WTC11 (cell line): Measurements from ENCODE around the gene MB. TPM values are rescaled to one million over a fixed set of nuclear protein-coding genes. Genes with fewer than 3 reads are reported as not detected.

ENCODE experiments used
- ATAC-seq: fragments of 200-7000 bp; cut with Tn5 transposase; 2 replicates; pipeline ENCODE4 v1.10.0; 2021; ENCODE audit warnings: mild to moderate bottlenecking, moderate library complexity
- CTCF ChIA-PET: fragments of 300-600 bp; sonication (Branson Sonifier 250); formaldehyde crosslinking; loops from one replicate; lab custom pipeline; 2021; ENCODE audit warnings: antibody characterized with exemption; lab: Charles Lee
- POLR2A ChIA-PET: fragments of 350-600 bp; sonication (Branson Sonifier 250); formaldehyde crosslinking; loops from one replicate; lab custom pipeline; 2021; ENCODE audit warnings: antibody characterized with exemption; lab: Charles Lee
- DNase-seq: peaks from one replicate; pipeline ENCODE4 v3.0.0; 2021; ENCODE audit warnings: low spot score
- H3K27ac Mint-ChIP-seq: 2 replicates; pipeline ENCODE4 v1.8.0; 2021; ENCODE audit warnings: mixed read lengths
- H3K27me3 Mint-ChIP-seq: 2 replicates; pipeline ENCODE4 v1.8.0; 2021; ENCODE audit warnings: low read depth, mild to moderate bottlenecking, moderate library complexity, mixed read lengths
- H3K36me3 Mint-ChIP-seq: 2 replicates; pipeline ENCODE4 v1.8.0; 2021; ENCODE audit warnings: mixed read lengths
- H3K4me1 Mint-ChIP-seq: 2 replicates; pipeline ENCODE4 v1.8.0; 2022; ENCODE audit warnings: mixed read lengths
- H3K4me3 Mint-ChIP-seq: 2 replicates; pipeline ENCODE4 v1.8.0; 2021; ENCODE audit warnings: mild to moderate bottlenecking, moderate library complexity, mixed read lengths
- H3K9me3 Mint-ChIP-seq: 2 replicates; pipeline ENCODE4 v1.8.0; 2021; ENCODE audit warnings: mixed read lengths
- ATF1 ChIP-seq: sonication (generic); formaldehyde crosslinking; IDR thresholded peaks from 2 replicates; pipeline ENCODE4 v1.8.1; 2023; ENCODE audit warnings: mild to moderate bottlenecking, moderate library complexity, missing genetic modification reagents
- CBFB ChIP-seq: sonication (generic); formaldehyde crosslinking; IDR thresholded peaks from 2 replicates; pipeline ENCODE4 v1.8.1; 2022; ENCODE audit warnings: mild to moderate bottlenecking, low read depth, missing genetic modification reagents
- CDX4 ChIP-seq: fragments of 250-450 bp; sonication (Bioruptor Pico); IDR thresholded peaks from 2 replicates; pipeline ENCODE4 v1.9.0; 2021; ENCODE audit warnings: moderate library complexity, mild to moderate bottlenecking, inconsistent platforms, borderline replicate concordance
- CTCF ChIP-seq: fragments of 200-600 bp; IDR thresholded peaks from 2 replicates; pipeline ENCODE4 v1.8.0; 2022; ENCODE audit warnings: antibody characterized with exemption
- ERG ChIP-seq: fragments of 250-450 bp; sonication (Bioruptor Pico); IDR thresholded peaks from 2 replicates; pipeline ENCODE4 v1.8.0; 2021; ENCODE audit warnings: mild to moderate bottlenecking
- FOXK1 ChIP-seq: sonication (generic); formaldehyde crosslinking; IDR thresholded peaks from 2 replicates; pipeline ENCODE4 v1.8.0; 2022; ENCODE audit warnings: mild to moderate bottlenecking, moderate library complexity, missing genetic modification reagents
- FOXP1 ChIP-seq: sonication (generic); formaldehyde crosslinking; IDR thresholded peaks from 2 replicates; pipeline ENCODE4 v1.8.0; 2022; ENCODE audit warnings: missing genetic modification reagents, mild to moderate bottlenecking, moderate library complexity, borderline replicate concordance
- KAT7 ChIP-seq: sonication (generic); formaldehyde crosslinking; IDR thresholded peaks from 2 replicates; pipeline ENCODE4 v1.8.1; 2023; ENCODE audit warnings: missing genetic modification reagents, mild to moderate bottlenecking, borderline replicate concordance
- MYBL2 ChIP-seq: sonication (generic); formaldehyde crosslinking; IDR thresholded peaks from 2 replicates; pipeline ENCODE4 v1.8.1; 2023; ENCODE audit warnings: mild to moderate bottlenecking, moderate library complexity, missing genetic modification reagents
- RELA ChIP-seq: sonication (generic); formaldehyde crosslinking; IDR thresholded peaks from 2 replicates; pipeline ENCODE4 v1.8.1; 2022; ENCODE audit warnings: missing genetic modification reagents, mild to moderate bottlenecking, borderline replicate concordance
- SMAD4 ChIP-seq: sonication (generic); formaldehyde crosslinking; IDR thresholded peaks from 2 replicates; pipeline ENCODE4 v1.8.0; 2022; ENCODE audit warnings: mild to moderate bottlenecking, missing genetic modification reagents
- SOX15 ChIP-seq: fragments of 250-450 bp; sonication (Bioruptor Pico); IDR thresholded peaks from 2 replicates; pipeline ENCODE4 v1.9.0; 2021; ENCODE audit warnings: mild to moderate bottlenecking
- USF1 ChIP-seq: sonication (generic); formaldehyde crosslinking; IDR thresholded peaks from 2 replicates; pipeline ENCODE4 v1.8.0; 2022; ENCODE audit warnings: mild to moderate bottlenecking, missing genetic modification reagents
- ZBTB21 ChIP-seq: sonication (generic); formaldehyde crosslinking; IDR thresholded peaks from 2 replicates; pipeline ENCODE4 v1.8.1; 2023; ENCODE audit warnings: mild to moderate bottlenecking, missing genetic modification reagents, borderline replicate concordance
- ZMAT4 ChIP-seq: fragments of 250-450 bp; sonication (Bioruptor Pico); IDR thresholded peaks from 2 replicates; pipeline ENCODE4 v1.9.0; 2021; ENCODE audit warnings: mild to moderate bottlenecking
- ZNF423 ChIP-seq: fragments of 250-450 bp; sonication (Bioruptor Pico); IDR thresholded peaks from 2 replicates; pipeline ENCODE4 v2.1.2; 2022; ENCODE audit warnings: mild to moderate bottlenecking, moderate library complexity
- total RNA-seq: library from RNA; stranded (reverse); gene quantifications from 3 replicates; pipeline ENCODE4 v1.2.3, GENCODE V29; 2021
- TF ChIP-seq, protein P1 (sequence below): sonication (generic); formaldehyde crosslinking; IDR thresholded peaks from 2 replicates; pipeline ENCODE4 v1.8.1; 2022; ENCODE audit warnings: mild to moderate bottlenecking, moderate library complexity, missing genetic modification reagents
- TF ChIP-seq, protein P2 (sequence below): sonication (generic); formaldehyde crosslinking; IDR thresholded peaks from 2 replicates; pipeline ENCODE4 v1.8.0; 2023; ENCODE audit warnings: missing genetic modification reagents
- TF ChIP-seq, protein P3 (sequence below): sonication (generic); formaldehyde crosslinking; IDR thresholded peaks from 2 replicates; pipeline ENCODE4 v1.8.1; 2022; ENCODE audit warnings: low read depth, mild to moderate bottlenecking, moderate library complexity, missing genetic modification reagents, borderline replicate concordance

Gene MB
- total RNA-seq, 1 experiment from 2014 or later = 0.50 TPM

- ChIA-PET POLR2A (no interaction called here), CTCF (no interaction called here)
- TF ChIP-seq, protein P1, sequence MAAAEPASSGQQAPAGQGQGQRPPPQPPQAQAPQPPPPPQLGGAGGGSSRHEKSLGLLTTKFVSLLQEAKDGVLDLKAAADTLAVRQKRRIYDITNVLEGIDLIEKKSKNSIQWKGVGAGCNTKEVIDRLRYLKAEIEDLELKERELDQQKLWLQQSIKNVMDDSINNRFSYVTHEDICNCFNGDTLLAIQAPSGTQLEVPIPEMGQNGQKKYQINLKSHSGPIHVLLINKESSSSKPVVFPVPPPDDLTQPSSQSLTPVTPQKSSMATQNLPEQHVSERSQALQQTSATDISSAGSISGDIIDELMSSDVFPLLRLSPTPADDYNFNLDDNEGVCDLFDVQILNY = no peak
- no peak for TF ChIP-seq ZMAT4 (CRISPR knock-in tag)
- TF ChIP-seq, protein P2, sequence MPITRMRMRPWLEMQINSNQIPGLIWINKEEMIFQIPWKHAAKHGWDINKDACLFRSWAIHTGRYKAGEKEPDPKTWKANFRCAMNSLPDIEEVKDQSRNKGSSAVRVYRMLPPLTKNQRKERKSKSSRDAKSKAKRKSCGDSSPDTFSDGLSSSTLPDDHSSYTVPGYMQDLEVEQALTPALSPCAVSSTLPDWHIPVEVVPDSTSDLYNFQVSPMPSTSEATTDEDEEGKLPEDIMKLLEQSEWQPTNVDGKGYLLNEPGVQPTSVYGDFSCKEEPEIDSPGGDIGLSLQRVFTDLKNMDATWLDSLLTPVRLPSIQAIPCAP (CRISPR knock-in tag) = no peak
- TF ChIP-seq, protein P3, sequence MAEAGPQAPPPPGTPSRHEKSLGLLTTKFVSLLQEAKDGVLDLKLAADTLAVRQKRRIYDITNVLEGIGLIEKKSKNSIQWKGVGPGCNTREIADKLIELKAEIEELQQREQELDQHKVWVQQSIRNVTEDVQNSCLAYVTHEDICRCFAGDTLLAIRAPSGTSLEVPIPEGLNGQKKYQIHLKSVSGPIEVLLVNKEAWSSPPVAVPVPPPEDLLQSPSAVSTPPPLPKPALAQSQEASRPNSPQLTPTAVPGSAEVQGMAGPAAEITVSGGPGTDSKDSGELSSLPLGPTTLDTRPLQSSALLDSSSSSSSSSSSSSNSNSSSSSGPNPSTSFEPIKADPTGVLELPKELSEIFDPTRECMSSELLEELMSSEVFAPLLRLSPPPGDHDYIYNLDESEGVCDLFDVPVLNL (CRISPR knock-in tag) = no peak
- no peak for TF ChIP-seq ATF1
- no peak for TF ChIP-seq MYBL2 (CRISPR knock-in tag)
- TF ChIP-seq SMAD4 (CRISPR knock-in tag) = no peak
- TF ChIP-seq CTCF = no peak
- no peak for TF ChIP-seq SOX15 (CRISPR knock-in tag)
- no peak for TF ChIP-seq KAT7
- TF ChIP-seq RELA (CRISPR knock-in tag) = no peak
- TF ChIP-seq ZBTB21 = no peak
- TF ChIP-seq CDX4 (CRISPR knock-in tag) = no peak
- no peak for TF ChIP-seq CBFB (CRISPR knock-in tag)
- TF ChIP-seq ERG (CRISPR knock-in tag) = no peak
- no peak for TF ChIP-seq FOXK1 (CRISPR knock-in tag)
- TF ChIP-seq ZNF423 (CRISPR knock-in tag) = no peak
- no peak for TF ChIP-seq USF1 (CRISPR knock-in tag)
- no peak for TF ChIP-seq FOXP1 (CRISPR knock-in tag)
- no peak for ATAC-seq
- Mint-ChIP-seq H3K9me3 (peaks cover 30% of the 10 kb centered on the region), H3K27ac (no peak overlapping the region), H3K4me1 (peaks cover 34% of the 10 kb centered on the region), H3K27me3 (peaks cover 57% of the 10 kb centered on the region), H3K4me3 (no peak overlapping the region), H3K36me3 (peaks cover 15% of the 10 kb centered on the region)
- DNase-seq = no peak
Observed at GRCh38 chr22:35660291-35661127, 43.4 kb upstream of the MB start.
